DMS 273 treated with DMSO at 0.1 percent for 48 hours (cell line): Measurements from ENCODE around the gene TNFRSF4.

Experiments
- DNase-seq: peaks from one replicate; lab custom pipeline; 2025; lab: John Stamatoyannopoulos, UW

Gene TNFRSF4

DNA sequence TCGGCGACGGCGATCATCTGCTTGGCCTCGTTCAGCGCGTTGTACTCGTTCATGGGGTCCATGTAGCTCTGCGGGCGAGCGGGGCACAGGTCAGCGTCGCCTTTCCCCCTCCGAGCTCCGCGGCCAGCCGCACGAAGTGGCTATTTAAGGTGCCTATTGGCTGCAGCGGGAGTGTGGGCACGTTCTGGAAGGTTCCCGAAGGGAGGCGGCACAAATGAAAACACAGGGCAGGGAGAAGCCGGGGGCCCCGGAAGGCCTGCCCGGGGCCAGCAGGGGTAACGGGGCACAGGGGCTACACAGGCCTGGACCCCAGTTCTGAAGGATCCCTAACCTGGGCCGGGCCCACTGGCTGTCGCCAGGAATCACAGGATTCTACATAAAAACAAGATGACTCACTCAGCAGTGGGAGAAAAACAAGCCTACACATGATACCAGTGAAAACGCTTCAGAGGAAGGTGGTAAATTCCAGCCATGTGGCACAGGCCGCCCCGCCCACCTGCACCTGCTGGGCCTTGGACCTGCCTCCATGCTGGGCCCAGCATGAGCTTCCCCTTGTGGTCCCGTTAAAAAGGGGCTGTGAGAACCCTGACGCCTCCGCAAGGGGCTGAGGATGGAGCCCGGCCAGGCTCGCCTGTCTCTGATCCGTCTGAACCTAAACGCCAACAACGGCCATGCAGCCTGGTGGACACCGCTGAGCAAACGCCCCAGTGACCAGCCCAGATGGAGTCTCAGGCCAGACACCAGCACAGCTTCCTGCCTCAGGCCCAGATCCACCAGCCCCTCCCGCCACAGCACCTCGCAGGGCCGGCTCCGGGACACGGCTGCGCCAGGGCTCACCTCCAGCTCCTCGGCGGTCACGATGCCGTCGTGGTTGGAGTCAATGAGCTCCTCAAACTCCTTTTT, 3.9 kb upstream of the TNFRSF4 start:
- DNase-seq = no peak

DNA sequence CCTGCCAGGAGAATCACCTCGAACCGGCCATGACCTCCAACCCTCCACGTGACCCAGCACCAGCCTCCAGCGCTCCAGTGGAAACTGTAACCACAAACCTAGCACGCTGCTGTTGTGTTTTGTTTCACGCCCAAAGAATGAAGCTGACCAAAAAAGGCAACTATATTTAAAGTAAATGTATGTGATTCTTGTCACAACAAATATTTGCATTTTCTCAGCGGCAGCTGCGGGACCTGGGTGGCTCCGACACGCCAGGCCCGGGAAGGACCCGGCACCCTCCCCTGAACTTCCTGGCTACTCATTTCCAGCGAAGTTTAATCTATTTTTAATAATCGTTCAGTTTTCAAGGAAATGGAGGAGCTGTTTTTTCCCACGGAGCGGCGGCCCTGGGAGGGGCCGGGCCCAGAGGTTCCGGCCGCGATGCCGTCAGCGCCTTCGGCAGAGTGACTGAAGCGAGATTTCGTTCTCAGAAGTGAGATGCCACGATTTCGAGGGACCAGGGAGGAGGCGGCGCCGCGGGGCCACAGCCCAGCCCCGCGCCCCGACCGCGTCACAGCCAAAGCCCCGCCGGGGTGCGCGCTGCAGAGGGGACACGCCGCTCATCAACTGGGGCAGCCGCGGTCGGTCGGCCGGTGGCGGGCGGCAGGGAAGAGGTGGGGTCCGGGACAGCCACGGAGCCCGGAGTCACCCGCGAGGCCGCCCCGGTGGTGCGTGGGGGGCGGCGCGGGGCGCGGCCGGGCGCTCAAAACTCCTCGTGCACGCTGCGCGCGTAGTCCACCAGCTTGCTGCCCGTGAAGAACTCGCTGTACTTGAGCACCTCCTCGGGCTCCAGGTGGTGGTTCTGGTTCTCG, 3.0 kb upstream of the TNFRSF4 start:
- no peak for DNase-seq

DNA sequence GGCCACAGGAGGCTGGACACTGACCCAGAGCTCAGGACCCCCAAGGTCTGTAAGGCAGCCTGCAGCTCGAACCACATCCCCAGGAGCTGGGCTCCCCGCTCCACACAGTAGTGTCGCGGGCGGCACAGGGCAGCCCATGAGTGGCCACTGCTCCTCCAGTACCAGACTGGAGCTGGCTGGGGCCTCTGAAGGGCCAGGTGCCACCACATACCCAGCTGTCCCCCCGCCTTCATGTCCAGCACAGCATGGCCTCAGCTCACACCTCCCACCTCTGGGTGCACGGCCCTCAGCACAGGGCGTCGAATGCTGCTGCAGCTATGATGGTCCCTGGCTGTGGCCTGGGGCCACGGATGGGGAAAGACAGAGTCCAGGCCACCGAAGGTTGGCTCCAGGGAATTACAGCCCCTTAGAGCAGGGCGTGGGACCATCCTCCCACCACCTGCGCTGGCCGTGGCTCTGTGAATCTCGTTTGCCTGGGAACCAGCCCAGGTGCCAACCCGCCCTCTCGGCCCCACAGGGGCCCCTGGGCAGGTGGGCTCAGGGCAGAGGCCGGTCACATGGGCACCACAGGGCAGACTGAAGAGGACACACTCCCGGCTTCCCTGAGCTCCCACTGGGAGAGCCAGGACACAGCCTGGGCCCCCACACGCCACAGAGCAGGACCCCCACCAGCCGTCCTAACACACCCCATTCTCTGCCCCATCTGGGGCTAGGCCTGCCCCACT, 2.1 kb upstream of the TNFRSF4 start:
- DNase-seq = no peak

DNA sequence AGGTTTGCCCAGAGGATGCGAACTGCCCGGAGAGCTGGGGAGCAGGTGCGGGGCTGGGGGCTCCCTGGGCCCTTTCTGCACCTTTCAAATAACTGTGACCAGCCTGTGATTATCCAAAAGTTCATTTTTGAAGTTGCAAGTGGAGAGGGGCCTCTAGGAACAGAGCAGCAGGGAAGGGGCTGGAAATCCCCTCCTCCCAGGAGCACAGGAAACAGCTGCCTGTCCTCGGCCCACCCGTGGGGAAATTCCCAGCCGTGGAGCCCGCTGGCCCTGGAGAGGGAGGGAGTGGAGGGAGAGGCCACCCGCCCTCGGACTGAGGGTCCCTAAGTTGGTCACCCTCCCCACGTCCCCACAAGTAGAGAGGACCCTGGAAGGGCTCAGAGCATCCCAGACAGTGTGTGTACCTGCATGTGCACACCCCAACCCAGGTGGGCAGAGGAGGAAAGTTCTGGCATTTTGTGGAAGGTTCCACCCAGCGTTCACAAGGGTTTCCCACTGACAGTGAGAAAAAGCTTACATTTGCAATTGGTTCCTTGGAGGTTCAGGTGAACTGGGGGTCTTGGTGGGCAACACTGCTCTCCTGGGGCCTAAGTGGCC, 1.2 kb upstream of the TNFRSF4 start:
- no peak for DNase-seq

DNA sequence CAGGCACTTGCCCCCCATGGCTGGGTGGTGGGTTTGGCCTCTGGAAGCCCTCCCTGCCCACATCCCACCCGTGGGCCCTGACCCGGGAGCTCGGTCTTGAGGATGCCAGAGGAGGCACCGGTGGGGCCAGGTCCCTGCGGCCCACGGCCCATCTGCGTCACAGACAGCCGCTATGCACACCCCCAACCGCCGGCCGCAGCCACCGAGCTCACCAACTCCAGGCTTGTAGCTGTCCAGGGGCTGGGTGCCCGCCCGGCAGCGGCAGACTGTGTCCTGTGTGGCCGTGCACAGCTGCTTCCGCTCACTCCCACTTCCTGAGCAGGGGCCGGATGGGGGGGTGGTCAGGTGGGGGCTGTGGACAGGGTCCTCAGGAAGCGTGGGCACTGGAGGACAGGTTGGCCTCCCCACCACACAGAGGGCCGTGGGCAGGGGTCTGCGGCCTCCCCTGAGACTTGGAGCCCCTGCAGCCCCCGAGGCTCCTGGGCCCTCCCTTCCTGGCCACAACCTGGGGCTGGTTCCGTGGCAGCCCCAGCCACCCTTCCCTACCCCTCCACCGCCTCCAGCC, 1.1 kb downstream of the TNFRSF4 start:
- DNase-seq = no peak

DNA sequence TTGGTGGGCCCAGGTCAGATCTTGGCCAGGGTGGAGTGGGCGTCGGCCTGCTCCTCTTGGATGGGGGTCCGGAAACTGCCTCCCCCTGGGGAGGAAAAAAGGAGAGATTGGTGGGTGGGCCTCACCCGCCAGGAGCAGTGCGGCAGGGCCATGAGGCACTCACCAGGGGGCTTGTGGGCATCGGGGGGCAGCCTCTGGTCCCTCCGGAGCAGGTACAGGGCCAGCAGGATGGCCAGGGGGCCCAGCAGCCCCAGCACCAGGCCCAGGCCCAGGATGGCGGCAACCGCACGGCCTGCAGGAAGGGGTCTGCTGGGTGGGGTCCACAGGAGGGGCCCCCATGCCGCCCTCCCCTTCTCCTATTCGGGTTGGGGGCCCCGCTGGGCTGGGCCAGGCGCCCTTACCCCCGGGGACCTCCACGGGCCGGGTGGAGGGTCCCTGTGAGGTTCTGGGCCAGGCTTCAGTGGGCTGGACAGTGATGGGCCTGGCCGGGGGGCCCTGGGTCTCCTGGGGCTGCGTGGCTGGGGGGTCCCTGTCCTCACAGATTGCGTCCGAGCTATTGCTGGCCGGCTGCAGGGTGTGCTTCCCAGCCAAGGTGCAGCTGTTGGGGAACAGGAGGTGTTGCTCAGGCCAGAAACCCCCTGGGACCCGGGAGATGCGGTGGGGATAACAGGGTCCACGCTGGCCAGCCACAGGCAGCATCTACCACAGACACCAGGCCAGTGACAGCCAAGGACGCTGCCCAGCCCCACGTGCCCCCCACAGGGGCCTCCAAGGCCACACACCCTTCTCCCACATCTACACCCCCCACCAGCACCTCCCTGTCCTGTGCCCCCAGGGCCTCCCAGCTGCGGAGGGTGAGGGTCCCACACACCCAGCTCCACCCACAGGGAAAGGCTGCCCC, 2.2 kb downstream of the TNFRSF4 start:
- no peak for DNase-seq

DNA sequence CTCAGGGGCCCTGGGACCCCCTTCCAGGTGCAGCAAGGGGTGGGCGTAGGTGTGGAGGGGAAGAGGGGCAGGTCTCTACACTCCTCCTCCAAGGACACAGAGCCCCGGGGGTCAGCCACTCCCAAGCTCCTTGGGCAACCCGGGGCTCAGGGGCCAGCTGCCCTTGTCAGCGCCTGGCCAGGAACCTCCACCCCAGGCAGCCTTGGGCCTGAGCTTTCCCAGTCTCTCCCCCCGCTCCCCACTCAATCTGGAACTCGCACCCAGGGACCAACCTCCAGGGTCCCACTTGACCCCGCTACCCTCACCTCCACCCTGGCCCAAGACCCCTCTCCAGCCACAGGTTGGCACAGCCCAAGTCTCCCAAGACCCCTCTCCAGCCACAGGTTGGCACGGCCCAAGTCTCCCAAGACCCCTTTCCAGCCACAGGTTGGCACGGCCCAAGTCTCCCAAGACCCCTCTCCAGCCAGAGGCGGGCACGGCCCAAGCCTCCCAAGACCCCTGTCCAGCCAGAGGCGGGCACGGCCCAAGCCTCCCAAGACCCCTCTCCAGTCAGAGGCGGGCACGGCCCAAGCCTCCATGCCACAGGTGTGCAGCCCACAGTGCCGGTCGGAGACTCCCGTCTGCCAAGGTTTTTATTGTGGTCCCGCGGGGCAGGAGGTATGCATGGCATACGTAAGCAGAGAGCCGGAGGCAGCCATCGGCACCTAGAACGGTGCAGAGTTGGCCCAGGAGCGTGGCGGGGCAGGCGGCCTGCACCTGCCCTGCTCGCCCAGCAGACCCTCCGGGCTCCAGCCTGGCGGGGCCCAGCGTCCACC, 3.0 kb downstream of the TNFRSF4 start:
- DNase-seq = no peak

DNA sequence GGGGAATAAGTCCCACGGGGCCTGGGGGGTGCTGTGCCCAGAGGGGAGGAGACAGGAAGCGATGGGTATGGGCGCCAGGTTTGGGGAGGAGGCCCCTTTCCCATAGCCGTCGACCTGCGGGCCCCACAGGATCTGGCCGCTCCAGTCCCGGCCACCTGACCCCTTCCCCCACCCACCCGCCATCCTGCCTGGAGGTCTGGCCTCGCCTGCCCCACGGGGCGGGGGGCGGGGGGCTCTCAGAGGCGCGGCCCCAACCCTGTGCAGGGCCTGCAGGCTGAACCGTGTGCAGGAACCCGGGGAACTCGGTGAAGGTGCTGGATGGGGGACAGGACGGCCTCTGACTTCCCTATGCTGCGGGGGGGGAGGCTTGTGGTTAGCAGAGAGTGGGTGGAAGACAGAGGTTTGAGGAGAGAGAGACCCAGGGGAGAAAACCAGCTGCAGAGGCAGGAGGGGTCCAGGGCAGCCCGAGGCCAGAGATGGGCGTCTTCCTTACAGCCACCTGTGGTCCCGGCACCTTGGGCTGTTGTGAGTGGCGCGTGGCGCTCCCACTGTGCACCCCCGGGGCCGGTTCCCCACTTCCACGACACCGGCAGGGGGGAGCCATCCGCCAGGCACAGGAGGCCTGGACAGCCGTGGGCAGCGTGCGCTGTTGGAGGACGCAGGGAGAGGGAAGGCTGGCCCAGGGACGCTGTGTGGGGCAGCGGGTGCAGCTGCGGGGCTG, 5.1 kb downstream of the TNFRSF4 start:
- DNase-seq = no peak

DNA sequence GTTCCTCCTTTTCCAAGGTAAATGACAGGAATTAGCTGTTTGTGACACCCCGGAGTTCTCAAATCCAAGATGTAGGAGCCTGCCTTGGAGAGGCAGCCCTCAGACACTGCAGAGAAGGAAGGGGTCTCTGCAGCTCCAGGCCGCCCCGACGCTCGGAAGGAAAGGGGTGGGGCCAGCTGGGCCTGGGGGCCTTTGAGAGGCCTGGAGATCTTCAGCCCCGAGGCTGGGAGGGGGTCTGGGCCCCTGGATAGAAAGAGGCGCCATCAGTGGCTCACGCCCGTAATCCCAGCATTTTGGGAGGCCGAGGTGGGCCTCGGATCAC, 6.4 kb downstream of the TNFRSF4 start:
- no peak for DNase-seq

DNA sequence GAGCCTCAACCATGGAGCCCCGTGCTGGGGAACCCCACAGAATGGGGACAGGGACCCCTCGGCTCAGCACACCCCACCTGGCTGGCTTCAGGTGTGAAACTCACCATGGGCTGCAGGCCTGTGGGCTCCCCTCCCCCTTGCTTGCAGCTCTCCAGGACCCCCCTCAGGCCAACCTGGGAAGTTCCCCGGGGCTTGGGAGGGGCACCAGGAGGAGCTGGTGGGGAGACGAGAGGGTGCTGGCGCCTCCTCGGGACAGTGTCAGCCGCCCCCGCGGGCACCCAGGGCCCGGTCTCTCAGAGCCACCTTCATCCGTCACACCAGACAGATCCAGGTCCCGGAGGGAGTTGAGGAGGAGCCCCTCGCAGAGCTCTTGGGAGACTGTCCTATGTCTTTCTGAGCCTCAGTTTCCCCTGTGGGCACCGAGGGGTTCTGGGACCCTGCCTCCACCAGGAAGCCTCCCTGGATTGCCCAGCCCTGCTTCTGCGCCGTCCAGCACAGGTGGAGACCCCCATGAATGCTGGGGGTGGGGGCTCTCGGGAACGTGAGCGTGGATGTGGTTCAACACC, 6.9 kb downstream of the TNFRSF4 start:
- DNase-seq = no peak

DNA sequence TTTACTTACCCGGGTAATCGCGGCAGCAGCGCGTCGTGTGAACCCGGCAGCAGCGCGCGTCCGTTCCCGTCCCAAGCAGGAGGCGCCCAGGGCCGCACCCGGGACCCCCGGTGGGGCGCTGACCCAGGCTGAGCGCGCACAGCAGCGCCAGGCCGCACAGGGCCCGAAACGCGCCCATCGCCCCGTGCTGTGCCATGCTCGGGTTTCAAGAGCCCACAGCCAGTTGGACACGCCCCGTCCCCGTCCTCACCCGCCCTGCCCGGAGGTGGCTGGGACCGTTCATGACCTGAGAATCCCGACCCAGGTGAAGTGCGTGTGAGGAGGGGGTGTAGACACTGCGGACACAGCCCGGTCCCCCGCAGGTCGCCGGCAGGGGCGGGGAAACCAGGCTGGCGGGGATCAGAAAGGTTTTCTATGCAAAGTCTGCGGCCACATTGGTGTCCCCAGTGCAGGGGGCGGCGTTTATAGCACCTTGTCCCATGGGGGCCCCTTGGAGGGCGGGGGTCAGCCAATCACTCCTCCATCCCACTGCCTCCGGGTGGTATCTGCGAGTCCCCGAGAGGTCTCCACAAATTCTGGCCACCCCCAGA, 7.5 kb downstream of the TNFRSF4 start, which contains the start of gene TNFRSF18:
TSS of gene TNFRSF18 (minus strand) at position 217 of the 590 bp plus-strand sequence. CDS start at position 196, 21 bp downstream.
- DNase-seq = no peak

DNA sequence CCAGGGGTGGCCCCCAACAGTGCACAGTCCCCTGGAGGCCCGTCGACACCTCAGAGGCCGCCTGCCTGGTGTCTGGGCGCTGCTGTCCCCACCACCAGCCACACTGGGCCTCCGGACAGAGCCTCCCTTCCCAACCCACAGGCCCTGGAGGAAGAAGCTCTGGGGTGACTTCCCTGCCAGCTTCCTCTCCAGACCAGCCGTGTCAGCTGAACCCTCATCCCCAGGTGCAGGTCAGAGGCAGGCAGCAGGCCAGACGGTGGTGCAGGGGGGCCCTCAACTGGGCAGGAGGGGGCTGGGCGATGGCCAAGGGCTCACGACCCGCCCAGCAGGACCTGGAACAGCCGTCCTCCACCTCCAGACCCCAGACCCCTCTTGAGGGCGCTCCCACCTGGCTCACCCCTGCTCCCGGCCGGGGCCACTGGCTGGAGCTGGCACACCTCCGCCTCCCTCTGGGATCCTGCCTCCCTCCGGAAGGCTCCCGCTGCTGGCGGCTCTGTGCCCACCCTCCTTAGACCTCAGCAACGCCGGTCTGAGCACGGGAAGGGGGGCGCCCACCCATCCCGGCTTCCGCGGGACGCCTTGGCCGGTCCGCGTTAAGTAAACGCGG, 8.1 kb downstream of the TNFRSF4 start:
- DNase-seq = no peak

DNA sequence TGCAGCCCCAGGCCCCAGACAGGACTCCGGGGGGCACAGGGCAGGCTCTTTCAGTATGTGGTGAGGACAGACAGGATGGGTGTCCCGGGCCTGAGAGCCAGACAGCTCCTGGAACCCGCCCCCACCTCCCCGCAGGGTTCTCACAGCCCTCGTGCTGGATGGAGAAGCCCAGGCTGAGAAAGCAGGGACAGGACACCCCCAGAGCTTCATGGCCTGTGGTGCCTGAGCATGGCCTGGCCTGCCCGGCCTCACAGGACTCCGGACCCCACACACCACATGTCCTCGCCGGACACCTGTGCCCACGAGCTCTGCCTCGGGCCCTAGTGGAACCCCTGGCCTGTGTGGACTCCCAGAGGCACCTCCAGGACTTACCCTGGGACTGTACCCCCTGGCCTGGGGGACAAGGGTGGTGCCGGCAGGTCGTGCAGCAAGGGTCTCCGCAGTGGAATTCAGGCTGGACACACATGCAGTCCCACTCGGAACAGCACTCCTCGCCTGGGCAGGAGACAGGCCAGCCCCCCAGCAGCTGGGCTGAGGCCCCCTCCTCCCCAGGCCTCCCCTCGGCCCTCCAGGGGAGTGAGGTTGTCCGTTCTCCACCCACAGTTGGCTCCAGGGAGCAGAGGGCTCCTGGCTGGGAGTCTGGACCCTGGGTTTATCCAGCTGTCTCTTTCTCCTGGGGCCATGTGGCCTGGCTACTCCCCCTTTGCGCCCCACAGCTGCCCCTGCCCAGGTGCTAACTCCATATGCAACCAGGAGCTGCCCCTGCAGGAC, 8.8 kb downstream of the TNFRSF4 start:
- no peak for DNase-seq

DNA sequence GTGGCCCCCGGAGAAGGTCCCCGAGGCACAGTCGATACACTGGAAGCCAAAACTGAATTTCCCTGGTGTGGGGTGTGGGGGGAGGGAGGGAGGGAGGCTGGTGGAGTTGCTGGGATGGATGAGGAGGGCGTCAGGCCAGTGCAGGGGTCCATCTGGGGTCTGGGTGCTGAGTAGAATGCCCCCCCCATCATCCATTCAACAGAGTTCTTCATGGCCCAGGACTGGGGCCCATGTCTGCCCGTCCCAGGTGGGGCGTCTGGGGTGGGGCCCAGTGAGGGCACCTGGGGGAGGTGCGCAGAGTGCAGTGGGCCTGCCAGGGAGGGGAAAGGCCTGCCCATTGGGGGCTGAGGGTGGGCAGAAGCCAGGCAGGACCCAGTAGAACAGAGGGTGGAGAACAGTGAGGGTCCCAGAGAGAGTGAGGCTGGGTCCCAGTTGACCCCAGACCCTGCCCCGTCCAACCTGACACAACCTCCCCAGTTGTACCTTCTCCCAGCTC, 9.5 kb downstream of the TNFRSF4 start:
- no peak for DNase-seq

DNA sequence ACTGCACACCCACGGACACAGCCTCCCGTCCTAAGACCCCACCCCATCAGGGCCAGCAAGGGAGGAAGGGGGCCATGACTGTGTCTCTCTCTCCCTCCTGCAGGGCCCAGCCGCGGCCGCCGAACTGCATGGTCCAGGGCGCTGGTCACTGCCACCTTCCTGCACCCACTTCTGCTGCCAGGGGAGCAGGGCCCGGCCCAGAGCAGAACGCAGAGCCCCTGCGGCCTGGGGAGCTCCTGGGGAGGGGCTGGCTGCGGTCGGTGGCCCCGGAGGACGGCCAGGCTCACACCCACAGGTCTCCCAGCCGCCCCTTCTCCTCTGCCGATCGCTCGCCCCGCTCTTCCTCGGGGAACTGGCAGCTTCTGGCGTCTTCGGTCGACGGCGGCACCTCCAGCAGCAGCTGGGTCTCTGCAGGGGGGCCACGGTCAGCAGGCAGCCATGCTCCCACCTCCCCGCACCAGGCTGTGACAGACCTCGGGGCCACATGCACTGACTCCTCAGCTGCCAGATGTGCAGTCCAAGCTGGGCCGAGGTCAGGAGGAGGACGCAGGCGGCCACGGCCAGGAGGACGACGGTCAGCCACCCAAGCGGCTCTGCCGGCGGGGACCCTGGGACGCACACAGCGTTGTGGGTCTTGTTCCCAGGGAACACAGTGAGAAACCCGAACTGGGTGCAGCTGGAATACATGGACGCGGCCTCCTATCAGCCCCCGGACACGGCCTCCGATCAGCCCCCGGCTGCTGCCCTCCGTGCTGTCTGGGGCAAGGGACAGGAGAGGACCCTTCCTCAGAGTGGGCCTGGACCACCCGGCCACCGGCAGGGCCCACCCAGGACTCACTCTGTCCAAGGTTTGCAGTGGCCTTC, 10.2 kb downstream of the TNFRSF4 start:
- no peak for DNase-seq
